Measurements from ENCODE around the gene CHMP5.
"Not testable (repeated sequence)": the region's sequence is repeated elsewhere in the genome, so short reads cannot be mapped to it uniquely, and the experiment has no call there.

The CHMP5 gene

DNA sequence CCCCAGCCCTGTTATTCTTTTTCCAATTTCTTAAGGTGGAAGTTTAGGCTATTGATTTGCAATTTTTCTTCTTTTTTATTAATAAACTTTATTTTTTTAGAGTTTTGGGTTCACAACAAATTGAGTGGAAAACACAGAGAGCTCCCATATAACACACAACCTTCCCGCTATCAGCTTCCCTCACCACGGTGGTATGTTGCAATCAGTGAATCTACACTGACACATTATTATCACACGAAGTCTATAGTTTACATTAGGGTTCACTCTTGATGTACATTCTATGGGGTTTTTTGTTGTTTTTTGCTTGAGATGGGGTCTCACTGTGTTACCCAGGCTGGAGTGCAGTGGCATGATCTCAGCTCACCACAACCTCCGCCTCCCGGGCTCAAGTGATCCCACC lies 20.7 kb downstream of the CHMP5 start:
- DNase-seq = no peak

DNA sequence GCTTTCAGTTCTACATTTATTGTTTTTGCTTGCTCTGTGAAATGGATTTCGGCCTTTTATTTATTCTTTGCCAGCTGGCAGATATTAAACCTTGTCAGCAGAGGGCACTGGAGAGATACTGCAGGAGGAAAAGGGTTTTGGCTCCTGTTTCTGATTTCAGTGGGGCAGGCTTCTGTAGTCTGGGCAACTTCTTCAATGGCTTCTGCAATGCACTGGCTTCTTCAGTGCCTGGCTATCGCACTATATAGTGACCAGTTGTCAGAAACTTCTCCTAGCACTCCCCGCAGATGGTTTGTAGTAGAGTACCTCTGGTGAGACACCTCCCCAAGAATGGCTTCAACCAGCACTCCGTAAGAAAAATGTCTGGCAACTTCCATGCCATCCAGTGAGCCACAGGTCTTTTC lies 22.2 kb downstream of the CHMP5 start:
- DNase-seq = peak; percentile 27 to 81

DNA sequence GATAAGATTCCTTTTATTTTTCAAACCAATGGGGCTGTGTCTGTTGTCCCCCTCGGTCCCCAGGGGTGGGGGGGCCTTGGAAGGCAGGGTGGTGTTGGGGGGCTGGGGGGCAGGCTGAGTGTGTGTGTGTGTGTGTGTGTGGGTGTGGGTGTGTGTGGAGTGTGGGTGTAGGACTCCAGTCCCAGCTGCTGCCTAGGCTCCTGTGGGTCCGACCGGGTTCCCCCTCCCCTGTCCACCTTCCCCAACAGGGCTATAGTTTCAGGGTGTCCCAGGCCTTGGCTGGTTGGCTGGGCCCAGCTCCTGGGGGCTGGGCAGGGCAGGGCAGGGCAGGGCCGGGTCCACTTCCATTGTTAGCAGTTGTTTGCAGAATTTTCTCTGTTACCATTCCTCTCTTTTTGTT lies 23.4 kb downstream of the CHMP5 start:
- no peak for DNase-seq

DNA sequence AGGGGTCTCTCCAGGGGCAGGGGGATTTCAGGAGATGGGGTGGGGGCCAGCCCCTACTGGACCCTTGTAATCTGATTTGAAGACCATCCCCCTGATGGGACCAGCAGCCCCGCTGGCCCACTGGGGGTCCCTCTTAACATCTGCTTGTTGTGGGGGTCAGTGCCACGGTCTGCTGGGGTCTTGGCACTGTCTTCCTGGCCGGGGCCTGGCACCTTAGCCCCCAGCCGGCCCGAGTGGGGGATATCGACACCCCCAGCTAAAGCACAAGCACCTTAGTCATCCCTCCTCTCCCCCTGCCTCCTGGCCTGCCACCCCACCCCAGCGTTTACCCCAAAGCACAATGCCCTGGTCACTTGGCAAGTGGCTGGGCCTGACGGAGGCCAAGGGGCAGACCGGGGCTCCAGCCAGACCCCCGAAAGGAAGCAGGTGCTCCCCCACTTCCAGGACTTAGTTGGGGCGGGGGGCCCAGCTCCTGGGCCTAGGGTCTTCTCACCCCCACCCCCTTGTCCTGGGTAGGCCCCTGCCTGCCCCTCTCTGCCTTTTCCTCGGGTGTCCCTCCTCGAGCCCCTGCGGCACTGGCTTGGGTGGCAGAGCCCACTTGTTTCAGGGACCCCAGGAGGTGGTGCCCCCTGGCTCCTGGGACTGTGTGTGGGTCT lies 24.1 kb downstream of the CHMP5 start:
- no peak for DNase-seq

DNA sequence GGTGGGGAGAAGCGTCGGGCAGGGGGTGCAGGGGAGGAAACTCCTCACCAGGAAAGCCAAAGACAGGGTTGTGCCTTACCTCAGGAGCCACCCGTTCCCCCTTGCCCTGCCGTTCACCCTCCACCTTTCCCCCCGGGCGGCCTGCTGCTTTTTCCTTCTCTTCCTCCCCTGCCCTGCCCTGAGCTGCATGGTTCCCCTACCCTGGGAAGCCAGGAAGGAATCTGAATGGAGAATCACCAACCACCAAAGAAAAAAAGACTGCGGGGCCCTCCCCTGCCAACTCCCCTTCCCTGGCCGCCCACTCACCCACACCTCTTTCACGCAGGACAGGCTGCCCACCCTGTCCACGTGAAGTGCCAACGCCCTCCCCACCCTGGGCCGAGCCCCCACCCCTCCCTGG lies 24.6 kb downstream of the CHMP5 start:
- DNase-seq = peak in 1 of 2 donors; percentile 19

DNA sequence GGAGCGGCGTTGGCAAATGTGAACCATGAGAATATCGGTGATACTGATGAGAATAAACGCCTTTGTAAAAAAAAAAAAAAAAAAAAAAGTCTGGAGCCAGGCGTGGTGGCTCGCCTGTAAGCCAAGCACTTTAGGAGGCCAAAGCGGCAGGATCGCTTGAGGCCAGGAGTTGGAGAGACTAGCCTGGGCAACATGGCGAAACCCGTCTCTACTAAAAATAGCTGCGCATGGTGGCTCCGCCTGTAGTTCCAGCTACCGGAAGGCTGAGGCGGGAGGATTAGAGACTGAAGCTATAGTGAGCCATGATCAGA lies 25.0 kb downstream of the CHMP5 start:
- no peak for DNase-seq

DNA sequence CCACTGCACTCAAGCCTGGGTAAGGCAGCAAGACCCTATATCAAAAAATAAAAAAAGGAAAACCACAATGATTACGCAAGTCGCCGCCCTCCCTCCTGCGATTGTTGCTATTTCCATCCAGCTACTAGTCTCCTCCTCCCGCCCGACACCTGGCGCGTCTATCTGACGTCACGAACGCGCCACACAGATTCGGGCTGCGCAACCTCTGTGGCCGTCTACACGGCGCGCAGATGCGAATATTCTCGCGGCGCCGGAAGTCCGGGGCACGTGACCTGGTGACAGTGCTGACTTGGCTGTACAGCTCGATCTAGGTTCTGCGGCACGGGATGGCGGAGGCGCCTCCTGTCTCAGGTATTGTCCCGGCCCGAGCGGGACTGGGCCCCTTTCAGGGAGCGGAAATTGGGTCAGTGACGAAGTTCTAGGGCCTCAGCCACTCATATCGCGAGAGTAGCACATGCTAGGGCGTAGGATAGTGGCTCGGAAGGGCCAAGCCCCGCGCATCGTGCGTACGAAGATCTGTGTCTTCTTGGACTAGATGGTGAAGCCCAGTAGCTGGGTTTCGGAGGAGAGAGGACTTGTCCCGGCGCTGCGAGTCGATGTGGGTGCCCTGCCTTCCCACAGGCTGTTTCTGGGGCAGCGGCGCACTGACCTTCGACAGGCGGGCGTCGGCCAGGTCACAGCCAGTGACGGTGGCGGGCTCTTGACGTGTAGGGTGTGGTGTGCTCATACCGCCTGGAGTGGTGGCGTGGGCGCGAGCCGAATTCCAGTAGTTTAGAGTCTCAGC lies 25.6 kb downstream of the CHMP5 start, which contains the start of gene NFX1:
NFX1 (plus strand) TSS at position 270 of the 784 bp plus-strand sequence; CDS start at position 327, 57 bp downstream.
- peak; percentile 90 to 95 for DNase-seq

DNA sequence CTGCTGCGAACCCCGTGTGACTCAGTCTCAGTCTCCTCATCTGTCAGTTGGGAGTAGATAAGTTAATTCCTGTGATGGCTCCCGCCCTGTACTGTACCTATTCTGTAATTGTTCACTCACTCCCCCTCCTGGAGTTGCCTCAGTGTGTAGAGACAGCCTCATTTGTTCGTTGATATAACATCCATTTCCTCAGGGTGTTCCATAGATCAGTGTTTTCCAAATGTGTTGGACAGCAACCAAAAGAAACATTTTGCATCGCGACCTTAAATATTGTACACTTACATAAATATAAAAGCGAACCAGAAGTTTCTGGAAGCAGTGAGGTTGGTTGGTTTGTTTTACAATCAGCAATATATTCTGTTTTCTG lies 26.2 kb downstream of the CHMP5 start:
- no peak for DNase-seq

DNA sequence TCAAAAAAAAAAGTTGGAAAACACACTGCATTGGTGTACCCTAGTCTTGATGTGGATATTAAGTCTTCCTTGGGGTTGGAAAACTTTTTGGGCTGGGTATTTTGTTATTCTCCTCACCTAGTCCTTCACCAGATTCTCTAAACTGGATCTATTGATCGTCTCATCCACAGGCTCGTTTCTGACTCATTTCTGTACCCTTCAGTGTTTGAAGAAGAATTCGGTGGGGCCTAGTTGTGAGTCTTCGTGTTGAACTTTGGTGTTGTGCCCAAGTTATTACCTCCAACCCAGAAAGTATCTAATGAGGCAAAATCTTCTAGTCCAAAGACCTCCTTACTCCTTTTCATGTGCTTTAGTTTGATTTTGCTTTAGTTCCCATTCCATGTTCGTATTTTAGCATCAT lies 27.1 kb downstream of the CHMP5 start:
- no peak for DNase-seq

DNA sequence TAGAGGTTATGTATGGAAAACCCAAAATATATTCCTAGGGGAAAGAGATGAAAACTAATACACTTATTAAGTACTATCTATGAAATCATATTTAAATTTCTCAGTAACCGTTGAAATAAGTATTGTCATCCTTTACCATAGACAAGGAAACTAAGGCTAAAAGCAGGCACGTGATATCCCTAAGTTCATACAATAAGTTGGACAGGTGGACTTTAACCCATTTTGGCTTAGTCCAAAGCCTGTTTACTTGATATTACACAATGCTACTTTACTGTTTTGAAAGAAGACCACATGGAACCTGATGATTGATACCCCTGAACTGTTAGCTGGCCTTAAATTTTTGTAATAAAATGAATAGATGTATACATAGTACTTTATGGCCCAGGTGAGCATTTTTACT lies 28.9 kb downstream of the CHMP5 start:
- no peak for DNase-seq

DNA sequence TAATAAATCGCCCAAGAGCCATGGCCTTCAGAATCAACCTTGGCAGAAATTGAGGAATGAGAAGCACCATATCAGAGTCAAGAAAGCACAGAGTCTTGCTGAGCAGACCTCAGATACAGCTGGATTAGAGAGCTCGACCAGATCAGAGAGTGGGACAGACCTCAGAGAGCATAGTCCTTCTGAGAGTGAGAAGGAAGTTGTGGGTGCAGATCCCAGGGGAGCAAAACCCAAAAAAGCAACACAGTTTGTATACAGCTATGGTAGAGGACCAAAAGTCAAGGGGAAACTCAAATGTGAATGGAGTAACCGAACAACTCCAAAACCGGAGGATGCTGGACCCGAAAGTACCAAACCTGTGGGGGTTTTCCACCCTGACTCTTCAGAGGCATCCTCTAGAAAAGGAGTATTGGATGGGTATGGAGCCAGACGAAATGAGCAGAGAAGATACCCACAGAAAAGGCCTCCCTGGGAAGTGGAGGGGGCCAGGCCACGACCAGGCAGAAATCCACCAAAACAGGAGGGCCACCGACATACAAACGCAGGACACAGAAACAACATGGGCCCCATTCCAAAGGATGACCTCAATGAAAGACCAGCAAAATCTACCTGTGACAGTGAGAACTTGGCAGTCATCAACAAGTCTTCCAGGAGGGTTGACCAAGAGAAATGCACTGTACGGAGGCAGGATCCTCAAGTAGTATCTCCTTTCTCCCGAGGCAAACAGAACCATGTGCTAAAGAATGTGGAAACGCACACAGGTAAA lies 30.0 kb downstream of the CHMP5 start:
- DNase-seq = no peak

DNA sequence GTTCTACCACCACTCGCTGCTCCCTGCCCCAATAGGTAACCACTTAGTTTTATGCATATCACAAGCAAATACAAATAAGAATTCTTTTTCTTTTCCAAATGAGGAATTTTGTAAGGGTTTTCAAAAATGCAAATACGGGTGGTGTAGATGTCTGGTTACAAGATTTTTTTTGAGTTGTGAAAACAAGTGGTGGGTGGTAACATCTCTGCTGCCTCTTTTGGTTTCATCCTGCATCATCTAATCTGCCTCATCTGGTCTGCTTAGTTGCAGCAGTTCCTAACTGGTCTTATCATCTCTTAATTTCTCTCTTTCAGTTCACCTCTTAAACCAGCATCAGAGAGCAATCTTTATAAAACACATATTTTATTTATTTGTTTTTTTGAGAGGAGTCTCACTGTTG lies 30.7 kb downstream of the CHMP5 start:
- DNase-seq = no peak

DNA sequence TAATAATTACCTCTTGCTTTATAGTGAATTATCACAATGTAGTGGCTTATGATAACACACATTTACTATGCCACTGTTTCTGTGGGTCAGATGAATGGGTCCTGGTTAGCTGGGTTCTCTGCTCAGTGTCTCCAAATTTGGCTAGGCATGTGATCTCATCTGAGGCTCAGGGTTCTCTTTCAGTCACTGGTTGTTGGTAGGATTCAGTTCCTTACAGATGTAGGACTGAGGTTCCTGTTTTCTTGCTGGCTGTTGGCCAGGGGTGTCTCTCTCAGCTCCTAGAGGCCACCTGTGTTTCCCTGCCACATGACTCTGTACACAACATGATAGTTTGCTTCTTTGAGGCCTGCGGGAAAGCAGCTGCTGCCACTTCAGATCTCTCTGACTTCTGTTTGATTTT lies 32.6 kb downstream of the CHMP5 start:
- DNase-seq = peak in 1 of 2 donors; percentile 43

DNA sequence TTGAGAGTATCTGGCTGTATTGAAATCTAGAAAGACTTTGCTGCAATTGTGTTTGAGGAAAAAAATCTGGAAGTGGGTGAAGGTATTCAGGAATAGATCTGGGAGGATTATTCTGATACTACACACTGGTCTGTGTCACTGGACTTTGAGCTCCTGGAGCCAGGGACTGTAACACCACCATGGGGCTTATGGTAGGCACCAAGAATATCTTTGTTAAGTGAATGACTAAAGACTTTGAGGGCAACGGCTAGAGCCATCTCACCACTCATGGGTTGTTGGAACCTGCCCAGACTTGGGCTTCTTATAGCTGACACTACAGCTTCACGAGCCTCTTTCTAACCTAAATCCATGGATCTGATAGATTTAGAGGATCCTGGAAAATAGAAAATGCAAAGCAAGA lies 35.7 kb downstream of the CHMP5 start:
- no peak for DNase-seq

DNA sequence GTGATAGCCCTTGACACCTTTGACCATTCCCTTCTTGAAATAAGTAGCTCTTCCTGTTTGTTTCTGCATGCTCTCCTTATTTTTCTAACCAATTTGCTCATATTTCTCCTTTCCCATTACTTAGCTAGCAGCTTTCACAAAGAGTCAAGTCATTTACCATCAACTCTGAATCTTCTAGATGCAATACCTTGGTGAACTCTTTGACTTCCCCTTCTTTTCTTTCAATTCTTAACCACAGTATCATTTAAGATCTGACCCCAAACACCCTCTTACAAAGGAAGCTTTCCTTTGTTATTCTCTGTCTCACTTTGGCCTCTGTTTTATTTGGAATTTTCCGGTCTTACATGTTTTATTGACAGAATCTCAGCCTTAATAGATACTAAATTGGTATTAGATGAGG lies 39.5 kb downstream of the CHMP5 start:
- no peak for DNase-seq

DNA sequence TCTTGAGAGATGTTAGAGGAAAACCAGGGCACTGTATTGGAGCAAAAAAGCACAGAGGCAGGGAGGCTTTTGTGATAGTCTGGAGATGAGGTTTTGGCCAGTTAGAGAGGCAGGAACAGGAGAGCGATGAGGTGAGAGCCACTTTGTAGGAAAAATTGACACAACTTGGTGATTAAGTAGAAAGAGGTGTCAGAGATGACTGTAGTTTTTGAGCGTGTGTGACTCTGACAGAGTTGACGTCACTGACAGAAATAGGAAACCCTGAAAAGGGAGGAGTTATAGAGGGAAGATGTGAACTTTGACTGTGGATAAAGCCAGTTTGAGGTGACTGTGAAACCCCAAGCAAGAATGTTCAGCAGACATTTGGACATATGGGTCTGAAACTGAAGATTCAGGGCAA lies 41.2 kb downstream of the CHMP5 start:
- no peak for DNase-seq

DNA sequence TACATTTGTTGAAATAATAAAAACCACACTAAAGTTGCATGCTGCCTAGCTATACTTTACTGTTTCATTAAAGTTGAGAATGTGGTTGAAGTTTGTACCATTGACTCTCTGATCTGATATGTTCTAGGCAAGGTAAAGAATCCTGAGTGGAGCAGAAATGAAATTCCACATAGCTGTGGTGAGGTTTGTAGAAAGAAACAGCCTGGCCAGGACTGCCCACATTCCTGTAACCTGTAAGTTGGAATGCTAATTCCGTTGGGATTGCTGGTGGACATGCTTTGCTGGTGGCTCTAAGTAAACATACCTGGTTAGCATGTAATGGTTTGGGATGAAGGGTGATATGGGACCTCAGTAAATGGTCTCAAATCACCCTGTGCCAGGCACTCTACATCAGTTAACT lies 42.2 kb downstream of the CHMP5 start:
- DNase-seq = no peak

DNA sequence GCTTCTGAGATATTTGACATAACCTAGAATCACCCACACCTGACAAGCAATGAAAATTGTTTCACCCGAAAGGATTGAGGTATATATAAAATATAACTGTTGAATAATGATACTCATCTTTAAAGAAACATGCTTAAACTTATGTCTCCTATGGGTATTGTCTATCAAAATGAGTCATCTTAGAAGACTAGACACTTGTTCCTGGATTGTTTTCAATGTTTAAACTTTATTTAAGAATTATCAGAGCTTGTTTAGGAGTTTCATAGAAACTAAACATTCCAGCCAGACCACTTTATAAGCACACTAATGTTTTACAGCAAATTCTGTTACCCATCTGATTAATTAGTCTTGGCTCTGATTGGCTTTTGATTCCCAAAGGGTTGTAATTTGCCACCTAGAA lies 45.1 kb downstream of the CHMP5 start:
- no peak for DNase-seq

DNA sequence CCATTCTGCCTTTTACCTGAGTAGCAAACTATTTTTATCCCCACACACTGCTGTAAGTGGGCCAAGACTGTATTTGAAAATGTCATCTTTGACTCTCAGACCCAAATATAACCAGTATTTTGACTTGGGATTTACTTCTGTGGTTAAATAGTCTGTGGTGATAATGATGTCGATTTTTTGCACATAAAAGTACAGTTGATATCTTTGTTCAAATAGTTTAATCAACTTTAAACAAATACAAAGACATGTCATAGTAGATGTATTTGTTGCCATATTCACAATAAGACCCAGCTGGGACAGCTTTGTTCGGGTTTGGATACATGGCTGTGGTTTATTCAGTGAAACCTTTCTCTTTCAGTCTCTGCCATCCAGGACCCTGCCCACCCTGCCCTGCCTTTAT lies 45.9 kb downstream of the CHMP5 start:
- no peak for DNase-seq

DNA sequence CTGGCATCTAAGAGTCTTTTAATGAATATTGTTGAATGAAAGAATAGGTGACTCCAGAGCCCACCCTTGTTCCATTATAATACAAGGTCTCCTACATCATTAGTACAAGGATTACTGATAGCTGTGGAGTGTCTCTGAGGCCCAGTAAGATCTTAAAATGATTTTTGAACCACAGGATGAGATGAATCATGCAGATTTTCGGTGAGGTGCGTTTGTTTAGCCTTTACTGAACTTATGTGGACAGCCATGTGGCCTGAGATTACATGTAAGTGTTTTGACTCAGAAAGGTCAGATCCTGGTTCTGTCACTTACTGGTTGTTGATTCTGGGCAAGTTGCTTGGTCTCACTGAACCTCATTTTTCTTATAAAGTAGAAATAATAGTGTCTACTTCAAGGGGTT lies 47.1 kb downstream of the CHMP5 start:
- no peak for DNase-seq

DNA sequence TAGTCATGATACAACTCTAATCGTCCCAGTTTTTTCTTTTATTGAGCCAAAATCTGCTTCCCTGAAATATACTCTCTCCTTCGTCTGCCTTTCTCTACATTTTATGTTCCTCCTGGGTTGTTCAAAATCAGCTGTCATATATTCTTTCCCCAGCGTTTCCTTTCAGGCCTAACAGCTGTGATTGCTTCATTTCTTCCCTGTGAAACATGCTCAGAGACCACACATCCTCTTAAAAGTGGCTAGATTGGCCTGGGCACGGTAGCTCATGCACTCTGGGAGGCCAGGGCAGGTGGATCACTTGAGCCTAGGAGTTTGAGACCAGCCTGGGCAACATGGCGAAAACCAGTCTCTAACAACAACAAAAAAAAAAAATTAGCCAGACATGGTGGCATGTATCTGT lies 50.5 kb downstream of the CHMP5 start:
- no peak for DNase-seq

DNA sequence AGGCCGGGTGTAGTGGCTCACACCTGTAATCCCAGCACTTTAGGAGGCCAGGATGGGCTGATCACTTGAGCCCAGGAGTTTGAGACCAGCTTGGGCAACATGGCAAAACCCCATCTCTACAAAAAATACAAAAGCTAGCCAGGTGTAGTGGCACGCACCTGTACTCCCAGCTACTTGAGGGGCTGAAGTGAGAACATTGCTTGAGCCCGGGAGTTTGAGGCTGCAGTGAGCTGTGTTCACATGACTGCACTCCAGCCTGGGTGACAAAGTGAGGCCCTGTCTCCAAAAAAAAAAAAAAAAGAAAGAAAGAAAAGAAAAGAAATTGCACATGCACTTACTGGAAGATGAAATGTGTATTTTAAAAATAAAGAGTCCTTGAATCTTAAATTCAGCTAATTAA lies 52.3 kb downstream of the CHMP5 start:
- DNase-seq = not testable (repeated sequence)

DNA sequence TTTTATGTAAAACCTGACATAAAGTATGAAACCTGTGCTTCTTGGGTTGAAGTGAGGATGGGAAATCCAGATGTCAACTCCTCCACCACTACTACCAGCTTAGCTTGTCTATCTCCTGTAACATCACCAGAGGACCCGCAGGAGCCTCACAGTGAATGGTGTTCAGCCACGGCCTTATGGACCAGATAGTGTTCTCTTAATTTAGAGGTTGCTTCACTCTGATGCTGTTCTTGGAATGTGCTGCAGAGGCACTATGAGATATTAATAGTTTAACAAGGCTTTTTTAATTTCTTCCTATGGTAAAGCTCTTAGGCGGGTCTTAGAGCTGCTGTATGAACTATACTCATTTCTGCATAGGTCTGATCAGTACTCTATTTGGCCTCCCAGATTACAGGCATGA lies 53.4 kb downstream of the CHMP5 start:
- no peak for DNase-seq

DNA sequence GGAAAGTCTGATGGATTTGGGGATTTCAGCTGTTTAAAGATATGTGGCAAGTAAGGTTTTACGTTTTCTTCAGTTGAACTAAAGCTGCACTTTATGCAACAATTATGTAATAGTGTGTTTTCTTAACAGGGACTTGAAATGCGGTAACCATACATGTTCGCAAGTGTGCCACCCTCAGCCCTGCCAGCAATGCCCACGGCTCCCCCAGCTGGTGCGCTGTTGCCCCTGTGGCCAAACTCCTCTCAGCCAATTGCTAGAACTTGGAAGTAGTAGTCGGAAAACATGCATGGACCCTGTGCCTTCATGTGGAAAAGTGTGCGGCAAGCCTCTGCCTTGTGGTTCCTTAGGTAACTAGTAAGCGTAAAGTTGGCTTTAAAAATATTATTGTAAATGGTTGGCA lies 53.9 kb downstream of the CHMP5 start:
- DNase-seq = no peak

Measured in hippocampal formation (tissue), 2 donors.